Measurements from ENCODE around the gene PERM1.
"Not testable (repeated sequence)": the region's sequence is repeated elsewhere in the genome, so short reads cannot be mapped to it uniquely, and the experiment has no call there.

The PERM1 gene

GRCh38 chr1:981955-982558 is at the start of gene PERM1:
Gene PERM1 (minus strand): TSS chr1:982093. CDS start chr1:981029, 1,064 bp downstream.
- no peak for DNase-seq

GRCh38 chr1:1030867-1031658 is 49.2 kb upstream of the PERM1 start:
- not testable (repeated sequence) for DNase-seq

GRCh38 chr1:1027791-1028190 is 45.9 kb upstream of the PERM1 start:
- DNase-seq, result no peak

GRCh38 chr1:1026599-1027413 is 44.9 kb upstream of the PERM1 start:
- no peak for DNase-seq

- DNase-seq, result no peak
Measured at GRCh38 chr1:1025730-1026129, 43.8 kb upstream of the PERM1 start.

- DNase-seq, result no peak
Measured at GRCh38 chr1:1024771-1025699, 43.1 kb upstream of the PERM1 start.

GRCh38 chr1:1024149-1024770 is 42.4 kb upstream of the PERM1 start:
- DNase-seq, result no peak

- no peak for DNase-seq
Measured at GRCh38 chr1:1023700-1024099, 41.8 kb upstream of the PERM1 start.

GRCh38 chr1:1022302-1023009 is 40.6 kb upstream of the PERM1 start:
- no peak for DNase-seq

GRCh38 chr1:1021920-1022259 is 40.0 kb upstream of the PERM1 start:
- DNase-seq, result no peak

- no peak for DNase-seq
Measured at GRCh38 chr1:1021010-1021919, 39.4 kb upstream of the PERM1 start.

GRCh38 chr1:1020415-1021009 is 38.6 kb upstream of the PERM1 start:
- DNase-seq, result no peak

GRCh38 chr1:1020000-1020404 is 38.1 kb upstream of the PERM1 start, which contains the start of gene AGRN:
Gene AGRN (plus strand): TSS chr1:1020120. CDS start chr1:1020173, 53 bp downstream.
- no peak for DNase-seq

- DNase-seq, result no peak
Measured at GRCh38 chr1:1019122-1019999, 37.5 kb upstream of the PERM1 start.

GRCh38 chr1:1018321-1018685 is 36.4 kb upstream of the PERM1 start:
- not testable (repeated sequence) for DNase-seq

- DNase-seq, result not testable (repeated sequence)
Measured at GRCh38 chr1:1017397-1018320, 35.8 kb upstream of the PERM1 start.

GRCh38 chr1:1014799-1015681 is 33.1 kb upstream of the PERM1 start:
- no peak for DNase-seq

Measured in GOT3 (cell line).